Hepatocyte (in vitro differentiated cells): ENCODE measurements around the gene CFAP298. TPM values are rescaled to one million over a fixed set of nuclear protein-coding genes. Genes with fewer than 3 reads are reported as not detected.

ENCODE experiments used
- DNase-seq: peaks from one replicate; pipeline ENCODE4 v3.0.0-alpha.2; 2016; ENCODE audit warnings: low spot score
- H2AFZ ChIP-seq: fragments of 200-600 bp; sonication (generic); 2 replicates; pipeline ENCODE4 v1.6.0; 2016; ENCODE audit warnings: antibody characterized with exemption, mild to moderate bottlenecking
- H3K27ac ChIP-seq: fragments of 200-600 bp; sonication (generic); 2 replicates; pipeline ENCODE4 v1.5.1; 2016; ENCODE audit warnings: mild to moderate bottlenecking
- H3K27me3 ChIP-seq: fragments of 200-600 bp; sonication (generic); 2 replicates; pipeline ENCODE4 v1.6.1; 2016
- H3K36me3 ChIP-seq: fragments of 200-600 bp; sonication (generic); replicated peaks from 2 replicates; pipeline ENCODE4 v1.5.1; 2016; ENCODE audit warnings: low read depth; ENCODE audit not compliant: insufficient read depth
- H3K4me1 ChIP-seq: fragments of 200-600 bp; sonication (generic); 2 replicates; pipeline ENCODE4 v1.5.1; 2016; ENCODE audit warnings: mild to moderate bottlenecking, moderate library complexity; ENCODE audit not compliant: insufficient read depth
- H3K4me2 ChIP-seq: fragments of 200-600 bp; sonication (generic); 2 replicates; pipeline ENCODE4 v1.6.0; 2016
- H3K4me3 ChIP-seq: fragments of 200-600 bp; sonication (generic); 2 replicates; pipeline ENCODE4 v1.5.1; 2016; ENCODE audit warnings: mild to moderate bottlenecking
- H3K79me2 ChIP-seq: fragments of 200-600 bp; sonication (generic); 2 replicates; pipeline ENCODE4 v1.6.0; 2017; ENCODE audit warnings: mild to moderate bottlenecking
- H3K9me2 ChIP-seq: fragments of 200-600 bp; sonication (generic); replicated peaks from 2 replicates; pipeline ENCODE4 v1.6.0; 2017; ENCODE audit warnings: mild to moderate bottlenecking; ENCODE audit not compliant: insufficient read depth
- H3K9me3 ChIP-seq: fragments of 200-600 bp; sonication (generic); 2 replicates; pipeline ENCODE4 v1.5.1; 2016; ENCODE audit warnings: low read depth, mild to moderate bottlenecking
- H4K20me1 ChIP-seq: fragments of 200-600 bp; sonication (generic); 2 replicates; pipeline ENCODE4 v1.6.0; 2016; ENCODE audit warnings: mild to moderate bottlenecking; ENCODE audit not compliant: insufficient read depth, poor library complexity, severe bottlenecking
- EZH2 ChIP-seq: fragments of 200-600 bp; sonication (generic); IDR thresholded peaks from 2 replicates; pipeline ENCODE4 v1.6.1; 2016; ENCODE audit warnings: antibody characterized with exemption, mild to moderate bottlenecking, borderline replicate concordance
- EZH2phosphoT487 ChIP-seq: fragments of 200-600 bp; sonication (generic); IDR thresholded peaks from one replicate; pipeline ENCODE4 v1.6.1; 2018; ENCODE audit warnings: antibody characterized with exemption, mild to moderate bottlenecking, low read depth, moderate library complexity; ENCODE audit not compliant: unreplicated experiment, severe bottlenecking
- WGBS: methylation state at CpG from one replicate; pipeline ENCODE4 v1.1.6; 2016; ENCODE audit warnings: low lambda C conversion rate; ENCODE audit errors: missing lambda C conversion rate; 5-methylcytosine and 5-hydroxymethylcytosine counted together
- polyA plus RNA-seq: library from polyadenylated mRNA; unstranded; fragments of >200 nt; fragmentation: Nextera tagmentation; extraction: Ambion mirVana; gene quantifications from 2 replicates; pipeline ENCODE4 v1.2.1, GENCODE V29; 2016
- total RNA-seq: library from RNA; depleted of rRNA; stranded (reverse); fragments of >200 nt; gene quantifications from 2 replicates; pipeline ENCODE4 v1.2.3, GENCODE V29; 2014
- TF ChIP-seq, protein P1 (sequence below): fragments of 200-600 bp; sonication (generic); IDR thresholded peaks from 2 replicates; pipeline ENCODE4 v1.5.1; 2016; ENCODE audit warnings: antibody characterized with exemption, mild to moderate bottlenecking; ENCODE audit not compliant: poor library complexity

Gene CFAP298
- total and polyA plus RNA-seq, 2 experiments from 2014 or later: 32.6 to 61.8 TPM

DNA sequence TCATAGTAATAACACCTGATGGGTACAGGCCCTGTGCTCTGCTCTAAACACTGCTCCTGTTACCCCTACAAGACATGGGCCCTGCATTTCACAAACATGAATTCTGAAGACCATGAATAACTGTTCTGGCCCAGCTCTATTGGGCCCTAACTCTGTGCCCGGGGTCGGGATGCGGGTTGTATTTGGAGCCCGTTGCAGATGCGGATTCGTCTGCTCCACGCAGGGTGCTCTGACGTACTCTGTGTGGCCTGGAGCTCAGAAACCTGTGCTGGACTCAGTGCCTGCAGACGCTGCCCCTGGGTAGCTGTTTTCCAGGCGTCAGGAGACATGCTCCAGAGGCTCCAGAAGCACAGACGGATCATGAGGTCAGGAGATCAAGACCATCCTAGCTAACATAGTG lies 16.7 kb downstream of the CFAP298 start:
- Histone ChIP-seq H3K36me3 (no peaks in the 10 kb centered on the region), H3K4me2 (no peak overlapping the region), H2AFZ (no peak overlapping the region), H3K4me3 (no peak overlapping the region), H3K9me3 (no peaks in the 10 kb centered on the region), H3K27me3 (no peaks in the 10 kb centered on the region), H3K4me1 (peaks cover 11% of the 10 kb centered on the region), H3K27ac (no peak overlapping the region), H3K79me2 (no peaks in the 10 kb centered on the region), H3K9me2 (no peaks in the 10 kb centered on the region), H4K20me1 (no peaks in the 10 kb centered on the region)
- no peak for TF ChIP-seq EZH2
- TF ChIP-seq, protein P1, sequence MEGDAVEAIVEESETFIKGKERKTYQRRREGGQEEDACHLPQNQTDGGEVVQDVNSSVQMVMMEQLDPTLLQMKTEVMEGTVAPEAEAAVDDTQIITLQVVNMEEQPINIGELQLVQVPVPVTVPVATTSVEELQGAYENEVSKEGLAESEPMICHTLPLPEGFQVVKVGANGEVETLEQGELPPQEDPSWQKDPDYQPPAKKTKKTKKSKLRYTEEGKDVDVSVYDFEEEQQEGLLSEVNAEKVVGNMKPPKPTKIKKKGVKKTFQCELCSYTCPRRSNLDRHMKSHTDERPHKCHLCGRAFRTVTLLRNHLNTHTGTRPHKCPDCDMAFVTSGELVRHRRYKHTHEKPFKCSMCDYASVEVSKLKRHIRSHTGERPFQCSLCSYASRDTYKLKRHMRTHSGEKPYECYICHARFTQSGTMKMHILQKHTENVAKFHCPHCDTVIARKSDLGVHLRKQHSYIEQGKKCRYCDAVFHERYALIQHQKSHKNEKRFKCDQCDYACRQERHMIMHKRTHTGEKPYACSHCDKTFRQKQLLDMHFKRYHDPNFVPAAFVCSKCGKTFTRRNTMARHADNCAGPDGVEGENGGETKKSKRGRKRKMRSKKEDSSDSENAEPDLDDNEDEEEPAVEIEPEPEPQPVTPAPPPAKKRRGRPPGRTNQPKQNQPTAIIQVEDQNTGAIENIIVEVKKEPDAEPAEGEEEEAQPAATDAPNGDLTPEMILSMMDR: no peak
- no peak for TF ChIP-seq EZH2phosphoT487
- WGBS: 83% methylated on average over 11 of the region's 11 CpGs
- DNase-seq: no peak

DNA sequence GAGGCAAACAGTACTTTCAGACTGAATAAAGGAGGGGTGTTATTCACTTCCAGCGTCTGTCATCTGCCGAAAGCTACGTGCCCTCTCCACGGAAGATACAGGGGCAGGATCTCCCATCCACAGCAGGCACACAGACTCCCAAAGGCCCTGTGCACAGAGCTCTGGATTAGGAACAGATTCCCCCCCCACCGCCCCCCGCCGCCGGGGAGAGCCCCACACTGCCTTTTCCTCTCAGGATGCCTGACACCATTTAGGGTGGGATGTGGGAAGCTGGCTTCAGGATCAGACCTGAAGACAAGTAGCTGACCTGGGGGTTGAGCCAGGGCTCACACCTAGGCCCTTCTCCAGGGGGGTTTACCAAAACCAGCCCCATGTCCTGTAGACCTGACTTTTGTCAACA lies 18.5 kb downstream of the CFAP298 start:
- H3K36me3 ChIP-seq: no peaks in the 10 kb centered on the region
- H3K9me3 ChIP-seq: no peaks in the 10 kb centered on the region
- no peak overlapping the region for H3K4me3 ChIP-seq
- TF ChIP-seq, protein P1: no peak
- no peak for TF ChIP-seq EZH2
- no peak for TF ChIP-seq EZH2phosphoT487
- no peak overlapping the region for H3K4me2 ChIP-seq
- H3K4me1 ChIP-seq: peaks cover 11% of the 10 kb centered on the region
- no peaks in the 10 kb centered on the region for H3K79me2 ChIP-seq
- H3K27ac ChIP-seq: peak overlapping the region; percentile 56
- H2AFZ ChIP-seq: no peak overlapping the region
- H3K27me3 ChIP-seq: no peaks in the 10 kb centered on the region
- WGBS: 89% methylated on average over 7 of the region's 8 CpGs
- H3K9me2 ChIP-seq: no peaks in the 10 kb centered on the region
- DNase-seq: no peak
- no peaks in the 10 kb centered on the region for H4K20me1 ChIP-seq

GRCh38 chr21:32592929-32593502 lies 19.2 kb downstream of the CFAP298 start:
- Histone ChIP-seq H4K20me1 (no peaks in the 10 kb centered on the region), H3K36me3 (no peaks in the 10 kb centered on the region), H3K4me1 (peaks cover 11% of the 10 kb centered on the region), H3K27ac (peak overlapping the region; percentile 56), H3K9me3 (no peaks in the 10 kb centered on the region), H3K4me3 (no peak overlapping the region), H3K79me2 (no peaks in the 10 kb centered on the region), H3K9me2 (no peaks in the 10 kb centered on the region), H2AFZ (no peak overlapping the region), H3K27me3 (no peaks in the 10 kb centered on the region), H3K4me2 (peak overlapping the region; percentile 41)
- 25% methylated on average over 10 of the region's 10 CpGs for WGBS
- TF ChIP-seq, protein P1: no peak
- TF ChIP-seq EZH2phosphoT487 (no peak), EZH2 (no peak)
- peak; percentile 33 for DNase-seq
